Esophagus muscularis mucosa (tissue), 4 donors: ENCODE data around the gene SLC35B1.

Experiments
- EP300 ChIP-seq: sonication (generic); formaldehyde crosslinking; IDR thresholded peaks from one replicate; pipeline ENCODE4 v1.6.1; 2017; ENCODE audit warnings: antibody characterized with exemption
- POLR2A ChIP-seq: fragments of 450-650 bp; IDR thresholded peaks from one replicate; pipeline ENCODE4 v1.6.1; 2017; ENCODE audit warnings: antibody characterized with exemption, moderate library complexity, mild to moderate bottlenecking, low read depth
- POLR2AphosphoS5 ChIP-seq, 2 donors: sonication (generic); formaldehyde crosslinking; IDR thresholded peaks; one replicate each; pipeline ENCODE4 v1.6.1; 2017; ENCODE audit warnings: antibody characterized with exemption in 2 of 2
- TF ChIP-seq, protein P1 (sequence below), 3 experiments: fragments of 200-600 bp in 2 of 3; fragments of 450-650 bp in 1 of 3; sonication (generic) in 2 of 3; IDR thresholded peaks; one replicate each; pipeline ENCODE4 v1.5.1; 2017 to 2019; ENCODE audit warnings: antibody characterized with exemption in 3 of 3, mild to moderate bottlenecking in 2 of 3, moderate library complexity in 1 of 3

DNA sequence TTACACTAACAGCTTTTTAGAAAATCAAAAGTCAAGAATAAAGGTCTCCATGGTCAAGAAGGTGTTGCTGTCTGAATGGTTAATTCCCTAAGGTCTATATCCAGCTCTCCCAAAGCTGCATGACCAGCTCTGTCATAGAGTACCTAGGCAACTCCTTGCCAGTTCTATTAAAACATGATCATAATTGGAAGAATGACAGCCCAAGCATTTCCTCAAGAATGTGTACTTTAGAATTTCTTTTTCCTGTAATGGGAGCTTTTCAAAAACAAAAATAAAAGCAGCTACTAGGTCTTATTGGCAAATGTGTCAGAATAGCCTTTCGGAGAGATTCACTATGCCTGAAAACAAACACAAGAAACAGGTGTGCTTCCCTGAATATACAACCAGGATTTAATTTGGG is 37.8 kb downstream of the SLC35B1 start:
- TF ChIP-seq, protein P1, sequence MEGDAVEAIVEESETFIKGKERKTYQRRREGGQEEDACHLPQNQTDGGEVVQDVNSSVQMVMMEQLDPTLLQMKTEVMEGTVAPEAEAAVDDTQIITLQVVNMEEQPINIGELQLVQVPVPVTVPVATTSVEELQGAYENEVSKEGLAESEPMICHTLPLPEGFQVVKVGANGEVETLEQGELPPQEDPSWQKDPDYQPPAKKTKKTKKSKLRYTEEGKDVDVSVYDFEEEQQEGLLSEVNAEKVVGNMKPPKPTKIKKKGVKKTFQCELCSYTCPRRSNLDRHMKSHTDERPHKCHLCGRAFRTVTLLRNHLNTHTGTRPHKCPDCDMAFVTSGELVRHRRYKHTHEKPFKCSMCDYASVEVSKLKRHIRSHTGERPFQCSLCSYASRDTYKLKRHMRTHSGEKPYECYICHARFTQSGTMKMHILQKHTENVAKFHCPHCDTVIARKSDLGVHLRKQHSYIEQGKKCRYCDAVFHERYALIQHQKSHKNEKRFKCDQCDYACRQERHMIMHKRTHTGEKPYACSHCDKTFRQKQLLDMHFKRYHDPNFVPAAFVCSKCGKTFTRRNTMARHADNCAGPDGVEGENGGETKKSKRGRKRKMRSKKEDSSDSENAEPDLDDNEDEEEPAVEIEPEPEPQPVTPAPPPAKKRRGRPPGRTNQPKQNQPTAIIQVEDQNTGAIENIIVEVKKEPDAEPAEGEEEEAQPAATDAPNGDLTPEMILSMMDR (IDR thresholded peaks at IDR 0.05): no peak
- no peak for TF ChIP-seq POLR2AphosphoS5 (IDR thresholded peaks at IDR 0.05)
- no peak for TF ChIP-seq POLR2A
- no peak for TF ChIP-seq EP300
